Effector memory CD4-positive, alpha-beta T cell (primary cell): Measurements from ENCODE around the gene PTPN9.

Source experiments
- DNase-seq, 3 donors: peaks; one replicate each; pipeline ENCODE4 v3.0.0-alpha.2; 2020
- H3K27ac ChIP-seq: 2 replicates; pipeline ENCODE4 v1.7.0; 2013; ENCODE audit warnings: mild to moderate bottlenecking, low read length, moderate library complexity; ENCODE audit not compliant: insufficient read depth, poor library complexity, severe bottlenecking
- H3K27me3 ChIP-seq: replicated peaks from 2 replicates; pipeline ENCODE4 v1.7.0; 2013; ENCODE audit warnings: mild to moderate bottlenecking, low read length; ENCODE audit not compliant: insufficient read depth, control insufficient read depth, poor library complexity, severe bottlenecking
- H3K36me3 ChIP-seq: 2 replicates; pipeline ENCODE4 v1.7.0; 2013; ENCODE audit warnings: mild to moderate bottlenecking, low read length, moderate library complexity; ENCODE audit not compliant: control insufficient read depth, insufficient read depth
- H3K4me1 ChIP-seq: 2 replicates; pipeline ENCODE4 v1.7.0; 2013; ENCODE audit warnings: low read length, mild to moderate bottlenecking; ENCODE audit not compliant: control insufficient read depth, insufficient read depth, poor library complexity, severe bottlenecking
- H3K4me3 ChIP-seq: 2 replicates; pipeline ENCODE4 v1.7.0; 2013; ENCODE audit warnings: low read length, low read depth, mild to moderate bottlenecking; ENCODE audit not compliant: insufficient read depth, poor library complexity, severe bottlenecking
- H3K9me3 ChIP-seq: 2 replicates; pipeline ENCODE4 v1.7.0; 2013; ENCODE audit warnings: mild to moderate bottlenecking, low read length, moderate library complexity; ENCODE audit not compliant: control insufficient read depth
- total RNA-seq, 3 donors: gene quantifications; one replicate each; lab custom pipeline; 2026; lab: John Stamatoyannopoulos, UW

Gene PTPN9
- total RNA-seq = 31.6 to 41.8 (median 32.8) reads per million in 3 donors

GRCh38 chr15:75578948-75579920 lies at the start of gene PTPN9:
Gene PTPN9 (minus strand): TSS chr15:75579315. CDS start chr15:75578776, 539 bp downstream.
- H3K9me3 ChIP-seq = no peaks in the 10 kb centered on the region
- H3K4me3 ChIP-seq = peak within 1 kb of the TSS; percentile 88
- peak; percentile 41 to 54 (median 50) for DNase-seq
- H3K36me3 ChIP-seq = no peaks in the 10 kb centered on the region
- H3K4me1 ChIP-seq = peaks cover 11% of the 10 kb centered on the region
- H3K27ac ChIP-seq = peak within 1 kb of the TSS; percentile 69
- no peaks in the 10 kb centered on the region for H3K27me3 ChIP-seq

DNA sequence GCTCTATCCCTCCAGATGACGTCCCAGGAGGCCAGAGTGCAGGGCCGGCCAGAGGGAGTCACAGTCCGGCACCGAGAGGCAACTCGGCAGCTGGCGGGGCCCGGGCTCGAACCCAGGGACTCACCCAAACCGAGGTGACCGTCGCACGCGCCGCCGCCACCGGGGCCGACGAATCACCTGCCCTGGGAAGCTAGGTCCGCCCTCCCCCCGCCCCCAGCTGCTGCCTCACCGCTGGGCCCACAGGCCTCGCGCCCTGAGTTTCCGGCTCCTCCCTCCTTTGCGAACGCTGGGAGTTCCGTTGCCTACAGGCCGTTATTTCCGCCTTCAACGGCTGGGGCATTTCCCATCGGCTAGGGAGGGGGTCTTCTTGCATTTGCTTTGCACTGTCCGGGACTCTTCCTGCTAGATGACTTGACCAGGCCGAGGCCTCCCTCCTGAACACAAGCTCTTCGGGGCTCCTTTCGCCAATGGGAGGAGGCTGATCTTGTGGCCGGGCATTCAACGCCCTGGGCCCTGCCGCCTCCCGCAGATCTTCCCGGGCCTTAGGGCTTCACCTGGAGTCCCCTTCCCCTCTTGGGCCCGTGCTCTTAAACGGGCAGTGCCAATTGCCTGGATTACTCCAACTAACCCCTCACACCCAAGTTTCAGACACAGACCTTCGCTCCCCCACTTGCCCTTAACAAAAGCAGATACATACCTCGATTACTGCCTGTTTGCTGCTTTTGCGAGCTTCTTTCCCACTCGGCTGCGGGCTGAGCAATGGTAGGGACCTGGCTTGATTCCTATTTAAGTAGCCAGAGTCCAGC lies 46.6 kb upstream of the PTPN9 start, which contains the start of gene SNUPN:
Gene SNUPN (minus strand): TSS at position 184 of the 806 bp plus-strand sequence. CDS start 4,674 bp downstream, outside the sequence.
- Histone ChIP-seq H3K27ac (peak within 1 kb of the TSS; percentile 96), H3K4me3 (peak within 1 kb of the TSS; percentile 98), H3K4me1 (peaks cover 8% of the 10 kb centered on the region), H3K9me3 (no peaks in the 10 kb centered on the region), H3K36me3 (no peaks in the 10 kb centered on the region), H3K27me3 (no peaks in the 10 kb centered on the region)
- peak; percentile 83 to 87 (median 84) for DNase-seq

DNA sequence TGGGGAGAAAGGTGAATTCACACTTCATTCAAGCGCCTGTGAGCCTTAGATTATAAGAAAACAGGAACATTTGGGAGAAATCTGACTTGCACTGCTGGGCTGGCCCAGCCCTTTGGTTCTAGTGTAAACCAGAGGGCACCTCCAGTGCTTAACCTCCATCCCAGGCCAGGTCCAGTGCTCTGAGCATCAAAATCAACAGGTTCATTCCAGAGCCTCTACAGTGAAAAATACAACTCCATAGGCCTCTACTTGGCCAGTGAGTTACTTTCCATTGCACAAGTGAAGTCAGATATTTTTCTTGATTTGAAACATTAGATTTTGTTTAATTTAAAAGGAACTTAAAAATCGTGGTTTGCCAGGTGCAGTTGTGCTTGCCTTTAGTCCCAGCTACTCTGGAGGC lies 43.4 kb upstream of the PTPN9 start:
- H3K27ac ChIP-seq = no peak overlapping the region
- H3K4me1 ChIP-seq = peaks cover 8% of the 10 kb centered on the region
- no peaks in the 10 kb centered on the region for H3K27me3 ChIP-seq
- H3K9me3 ChIP-seq = no peaks in the 10 kb centered on the region
- no peak overlapping the region for H3K4me3 ChIP-seq
- no peak for DNase-seq
- peaks cover 20% of the 10 kb centered on the region for H3K36me3 ChIP-seq

GRCh38 chr15:75620841-75621391 lies 41.8 kb upstream of the PTPN9 start:
- no peak overlapping the region for H3K4me3 ChIP-seq
- no peak overlapping the region for H3K27ac ChIP-seq
- DNase-seq = no peak
- H3K4me1 ChIP-seq = peaks cover 5% of the 10 kb centered on the region
- H3K36me3 ChIP-seq = peaks cover 35% of the 10 kb centered on the region
- no peaks in the 10 kb centered on the region for H3K27me3 ChIP-seq
- H3K9me3 ChIP-seq = no peaks in the 10 kb centered on the region

DNA sequence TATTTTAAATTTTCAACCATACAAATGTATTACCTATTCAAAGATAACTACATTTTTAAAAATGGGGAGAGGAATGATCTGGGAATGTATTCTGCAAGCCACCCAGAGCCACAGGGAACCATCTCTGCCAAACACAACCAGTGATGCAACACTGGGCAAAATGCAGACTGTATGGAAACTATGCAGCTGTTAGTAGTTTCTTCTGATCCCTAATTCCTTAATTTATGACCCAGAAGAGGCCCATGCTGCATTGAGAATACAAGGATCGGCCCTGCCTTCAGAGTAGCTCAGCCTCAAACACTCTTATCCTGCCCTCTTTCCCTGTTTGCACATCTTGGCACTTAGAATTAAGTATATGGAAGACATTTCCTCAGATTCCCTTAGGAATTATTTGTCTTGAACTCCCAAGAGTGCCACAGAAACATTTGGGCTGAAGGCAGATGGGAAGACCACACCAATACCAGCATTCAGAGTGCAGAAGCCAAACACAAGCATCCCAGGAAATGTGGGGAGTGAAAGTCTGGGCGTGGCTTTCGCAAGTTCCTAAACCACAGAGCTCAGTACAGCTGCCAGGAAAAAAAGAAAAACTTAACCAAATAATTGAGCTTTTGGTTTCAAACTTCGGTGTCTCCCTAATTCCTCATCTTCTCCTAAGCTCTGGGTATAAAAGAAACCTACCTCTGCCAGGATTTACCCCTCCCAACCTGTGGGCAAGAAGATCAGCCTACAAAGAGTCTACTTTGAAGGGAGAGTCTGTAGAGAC lies 41.1 kb upstream of the PTPN9 start:
- DNase-seq = no peak
- no peaks in the 10 kb centered on the region for H3K27me3 ChIP-seq
- peaks cover 3% of the 10 kb centered on the region for H3K4me1 ChIP-seq
- H3K27ac ChIP-seq = no peak overlapping the region
- H3K9me3 ChIP-seq = no peaks in the 10 kb centered on the region
- H3K36me3 ChIP-seq = peaks cover 37% of the 10 kb centered on the region
- no peak overlapping the region for H3K4me3 ChIP-seq

- H3K4me1 ChIP-seq = peaks cover 3% of the 10 kb centered on the region
- no peaks in the 10 kb centered on the region for H3K27me3 ChIP-seq
- no peaks in the 10 kb centered on the region for H3K9me3 ChIP-seq
- DNase-seq = no peak
- H3K36me3 ChIP-seq = peaks cover 52% of the 10 kb centered on the region
- no peak overlapping the region for H3K4me3 ChIP-seq
- no peak overlapping the region for H3K27ac ChIP-seq
Observed at GRCh38 chr15:75616766-75617165, 37.7 kb upstream of the PTPN9 start.

DNA sequence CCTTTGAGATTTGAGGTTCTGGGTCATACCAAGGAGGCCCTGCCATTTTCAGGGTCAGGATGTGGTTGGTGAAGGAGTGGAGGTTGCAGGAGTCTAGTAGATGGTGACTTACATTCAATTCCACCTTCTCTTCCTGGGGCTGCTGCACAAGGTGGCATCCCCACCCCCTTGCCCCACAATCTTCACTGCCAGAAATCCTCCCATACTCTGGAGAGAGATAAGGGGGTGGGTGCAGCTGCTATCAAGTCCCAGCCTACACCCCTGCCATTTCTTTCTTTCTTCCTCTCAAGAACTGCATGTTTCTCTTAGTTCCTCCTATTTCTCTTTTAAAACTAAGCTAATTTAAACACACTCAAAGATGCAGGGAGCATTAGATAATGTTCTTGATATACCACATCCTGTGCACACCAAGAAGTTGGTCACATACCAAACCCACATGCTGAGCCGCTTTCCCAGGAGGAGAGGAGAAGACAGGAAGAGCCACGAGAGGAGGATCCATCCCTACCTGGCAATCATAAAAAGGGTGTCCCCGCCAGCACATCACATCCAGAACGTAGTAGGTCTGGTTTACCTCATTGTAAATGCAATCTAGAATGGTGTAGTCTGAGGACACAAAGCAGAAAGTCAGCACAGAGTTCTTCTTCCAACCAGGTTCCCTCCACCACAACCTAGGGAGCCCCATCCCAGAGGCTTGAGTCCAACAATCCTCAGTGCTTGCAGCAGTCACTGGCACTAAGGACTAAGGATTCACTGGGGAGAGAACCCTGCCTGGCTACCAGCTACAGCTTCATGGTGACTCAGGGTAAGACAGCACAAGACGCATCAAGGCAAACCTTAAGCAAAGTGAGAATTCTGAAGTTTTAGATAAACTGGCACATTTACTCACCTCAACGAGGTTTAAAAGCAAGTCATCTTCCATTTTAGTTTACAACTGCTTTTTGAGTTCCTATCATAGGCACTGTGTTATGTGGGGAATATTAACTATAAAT lies 27.9 kb upstream of the PTPN9 start:
- Histone ChIP-seq H3K4me3 (peak overlapping the region; percentile 9), H3K4me1 (peaks cover 40% of the 10 kb centered on the region), H3K36me3 (peaks cover 5% of the 10 kb centered on the region), H3K27ac (peak overlapping the region; percentile 32), H3K9me3 (no peaks in the 10 kb centered on the region), H3K27me3 (no peaks in the 10 kb centered on the region)
- DNase-seq = no peak

GRCh38 chr15:75606026-75606425 lies 26.9 kb upstream of the PTPN9 start:
- H3K27ac ChIP-seq = peak overlapping the region; percentile 32
- no peaks in the 10 kb centered on the region for H3K9me3 ChIP-seq
- DNase-seq = no peak
- H3K4me1 ChIP-seq = peaks cover 40% of the 10 kb centered on the region
- peak overlapping the region; percentile 9 for H3K4me3 ChIP-seq
- no peaks in the 10 kb centered on the region for H3K27me3 ChIP-seq
- peaks cover 7% of the 10 kb centered on the region for H3K36me3 ChIP-seq
